ENCODE data around the gene OR5AS1.
"Not testable (repeated sequence)": the region's sequence is repeated elsewhere in the genome, so short reads cannot be mapped to it uniquely, and the experiment has no call there.

The OR5AS1 gene

GRCh38 chr11:56027354-56027753 is at the start of gene OR5AS1:
TSS of gene OR5AS1 (plus strand) at chr11:56027654. CDS start at chr11:56030419, 2,765 bp downstream.
- DNase-seq (ENCODE audit: low read depth in 2 of 2): no peak

GRCh38 chr11:55994525-55994924 is 32.9 kb upstream of the OR5AS1 start, which contains the start of gene OR5F1:
TSS of gene OR5F1 (minus strand) at chr11:55994625. CDS start at chr11:55994625, 0 bp downstream.
- no peak for DNase-seq (ENCODE audit: low read depth in 2 of 2)

DNA sequence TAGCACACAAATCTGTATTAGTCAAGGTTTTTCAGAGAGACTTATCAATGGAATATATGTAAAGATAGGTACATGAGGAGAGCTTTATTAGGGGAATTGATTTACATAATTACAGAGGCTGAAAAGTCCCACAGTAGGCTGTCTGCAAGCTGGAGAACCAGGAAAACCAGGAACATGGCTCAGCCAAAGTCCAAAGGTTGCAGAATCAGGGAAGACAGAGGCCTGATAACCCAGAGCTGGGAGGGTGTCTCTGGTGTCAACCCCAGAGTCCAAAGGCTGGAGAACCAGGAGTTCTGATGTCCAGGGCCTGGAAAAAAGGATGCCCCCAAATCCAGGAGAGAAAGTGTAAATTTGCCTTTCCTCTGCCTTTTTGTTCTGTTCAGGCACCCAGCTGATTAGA is 16.7 kb upstream of the OR5AS1 start:
- no peak for DNase-seq (ENCODE audit: low read depth in 2 of 2)

DNA sequence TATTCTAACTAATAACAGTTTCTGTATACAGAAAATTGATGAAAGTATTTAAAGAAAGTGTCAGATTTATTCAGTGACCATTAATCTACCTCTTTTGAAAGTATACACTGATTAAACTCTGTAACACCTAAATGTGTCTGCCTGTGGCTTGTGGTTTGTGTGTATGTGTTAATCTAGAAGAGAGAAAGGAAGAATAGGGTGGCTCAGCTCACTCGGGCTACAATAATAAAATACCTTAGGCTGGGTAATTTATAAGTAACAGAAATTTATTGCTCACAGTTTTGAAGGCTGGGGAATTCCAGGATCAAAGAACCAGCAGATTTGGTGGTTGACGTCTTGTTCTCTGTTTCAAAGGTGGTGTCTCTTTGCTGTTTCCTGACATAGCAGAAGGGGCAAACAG is 13.6 kb upstream of the OR5AS1 start:
- DNase-seq (ENCODE audit: low read depth in 2 of 2): no peak

GRCh38 chr11:56045538-56045937 is 18.1 kb downstream of the OR5AS1 start:
- no peak for DNase-seq (ENCODE audit: low read depth in 2 of 2)

GRCh38 chr11:56048480-56048879 is 21.0 kb downstream of the OR5AS1 start:
- no peak for DNase-seq (ENCODE audit: low read depth in 2 of 2)

- DNase-seq (ENCODE audit: low read depth in 2 of 2): no peak
Observed at GRCh38 chr11:56049487-56049886, 22.0 kb downstream of the OR5AS1 start.

- not testable (repeated sequence) for DNase-seq (ENCODE audit: low read depth in 2 of 2)
Observed at GRCh38 chr11:56056366-56056765, 28.9 kb downstream of the OR5AS1 start.

GRCh38 chr11:56057661-56058237 is 30.3 kb downstream of the OR5AS1 start:
- not testable (repeated sequence) for DNase-seq (ENCODE audit: low read depth in 2 of 2)

- not testable (repeated sequence) for DNase-seq (ENCODE audit: low read depth in 2 of 2)
Observed at GRCh38 chr11:56058260-56058780, 30.9 kb downstream of the OR5AS1 start.

- DNase-seq (ENCODE audit: low read depth in 2 of 2): no peak
Observed at GRCh38 chr11:56066980-56067379, 39.5 kb downstream of the OR5AS1 start.

Measured in stimulated activated CD8-positive, alpha-beta memory T cell treated with anti-CD3 and anti-CD28 coated beads, Interleukin-2, amount 100 ng/mL, for 48 hours (primary cell).